HG03066 (cell line): ENCODE results near the gene SLC6A8.
"Not testable (repeated sequence)": the region's sequence is repeated elsewhere in the genome, so short reads cannot be mapped to it uniquely, and the experiment has no call there.

Source experiments
- ATAC-seq: cut with Tn5 transposase; IDR thresholded peaks from one replicate; pipeline ENCODE4 v1.9.1; 2021; ENCODE audit warnings: low read depth; ENCODE audit not compliant: unreplicated experiment

The SLC6A8 gene

DNA sequence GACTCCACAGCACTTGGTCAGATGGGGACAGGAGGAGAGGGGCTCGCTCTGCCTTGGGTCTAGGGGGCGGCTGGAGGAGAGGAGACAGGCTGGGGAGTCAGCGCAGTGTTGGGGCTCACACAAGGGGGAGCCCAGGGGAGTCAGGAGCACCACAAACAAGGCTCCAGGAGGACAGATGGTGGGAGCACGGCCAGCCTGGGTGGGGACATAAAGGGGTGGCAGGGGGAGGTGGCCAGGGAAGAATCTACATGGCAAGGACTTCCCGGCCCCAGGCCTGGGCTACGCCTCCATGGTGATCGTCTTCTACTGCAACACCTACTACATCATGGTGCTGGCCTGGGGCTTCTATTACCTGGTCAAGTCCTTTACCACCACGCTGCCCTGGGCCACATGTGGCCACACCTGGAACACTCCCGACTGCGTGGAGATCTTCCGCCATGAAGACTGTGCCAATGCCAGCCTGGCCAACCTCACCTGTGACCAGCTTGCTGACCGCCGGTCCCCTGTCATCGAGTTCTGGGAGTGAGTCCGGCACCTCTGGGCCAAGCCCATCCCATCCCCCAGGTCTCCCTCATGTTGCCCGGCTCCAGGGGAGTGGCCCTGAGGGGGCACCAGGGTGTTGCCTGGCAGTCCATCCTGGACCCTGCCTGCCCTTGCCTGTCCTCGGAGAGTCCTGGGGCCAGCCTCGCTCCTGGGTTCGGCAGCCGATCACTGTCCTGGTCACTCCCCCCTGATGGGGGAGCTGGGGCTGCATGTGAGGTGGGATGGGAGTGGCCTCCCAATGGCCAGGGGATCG, 3.5 kb downstream of the SLC6A8 start:
- not testable (repeated sequence) for ATAC-seq

- ATAC-seq, result no peak
These were observed 4.3 kb downstream of the SLC6A8 start for GRCh38 chrX:153692003-153692402.

GRCh38 chrX:153692611-153693156, 5.0 kb downstream of the SLC6A8 start:
- ATAC-seq, result no peak

DNA sequence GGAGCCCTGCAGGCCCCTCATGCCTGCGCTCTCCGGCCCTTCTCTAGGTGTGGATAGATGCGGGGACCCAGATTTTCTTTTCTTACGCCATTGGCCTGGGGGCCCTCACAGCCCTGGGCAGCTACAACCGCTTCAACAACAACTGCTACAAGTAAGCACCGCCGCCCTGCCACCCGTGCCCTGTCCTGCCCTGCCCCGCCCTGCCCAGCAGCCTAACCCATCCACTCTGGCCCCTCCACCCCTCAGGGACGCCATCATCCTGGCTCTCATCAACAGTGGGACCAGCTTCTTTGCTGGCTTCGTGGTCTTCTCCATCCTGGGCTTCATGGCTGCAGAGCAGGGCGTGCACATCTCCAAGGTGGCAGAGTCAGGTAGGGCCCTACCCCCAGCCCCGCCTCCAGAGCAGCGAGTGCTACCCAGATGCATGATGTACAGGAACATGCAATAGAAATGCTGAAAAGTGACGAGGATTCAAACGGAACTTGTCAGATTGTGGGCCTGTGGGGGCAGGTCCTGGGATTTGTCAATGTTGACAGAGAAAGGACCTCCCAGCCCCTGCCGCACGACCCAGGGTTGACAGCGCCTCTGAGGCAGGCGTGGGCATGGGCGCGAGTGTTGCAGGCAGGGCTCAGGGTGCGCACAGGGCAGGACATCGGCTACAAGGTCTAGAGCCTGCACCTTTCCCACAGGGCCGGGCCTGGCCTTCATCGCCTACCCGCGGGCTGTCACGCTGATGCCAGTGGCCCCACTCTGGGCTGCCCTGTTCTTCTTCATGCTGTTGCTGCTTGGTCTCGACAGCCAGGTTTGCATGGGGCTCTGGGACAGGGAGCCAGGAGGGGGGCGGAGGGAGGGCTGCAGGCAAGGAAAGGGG, 5.7 kb downstream of the SLC6A8 start:
- ATAC-seq, result no peak

- ATAC-seq, result not testable (repeated sequence)
These were observed 6.5 kb downstream of the SLC6A8 start for GRCh38 chrX:153694256-153694655.

DNA sequence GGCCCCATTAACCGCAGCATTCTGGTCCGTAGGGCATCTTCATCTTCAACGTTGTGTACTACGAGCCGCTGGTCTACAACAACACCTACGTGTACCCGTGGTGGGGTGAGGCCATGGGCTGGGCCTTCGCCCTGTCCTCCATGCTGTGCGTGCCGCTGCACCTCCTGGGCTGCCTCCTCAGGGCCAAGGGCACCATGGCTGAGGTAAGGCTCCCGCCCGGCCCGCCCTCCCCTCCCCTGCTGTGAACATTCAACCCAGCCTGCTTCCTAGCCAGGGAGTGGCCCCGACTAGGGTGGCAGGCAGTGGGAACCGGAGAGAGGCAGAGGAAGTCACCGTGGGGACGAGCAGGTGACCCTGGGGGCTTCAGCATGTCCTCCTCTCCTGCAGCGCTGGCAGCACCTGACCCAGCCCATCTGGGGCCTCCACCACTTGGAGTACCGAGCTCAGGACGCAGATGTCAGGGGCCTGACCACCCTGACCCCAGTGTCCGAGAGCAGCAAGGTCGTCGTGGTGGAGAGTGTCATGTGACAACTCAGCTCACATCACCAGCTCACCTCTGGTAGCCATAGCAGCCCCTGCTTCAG, 7.1 kb downstream of the SLC6A8 start:
- ATAC-seq, result no peak

GRCh38 chrX:153696100-153696499, 8.4 kb downstream of the SLC6A8 start:
- no peak for ATAC-seq

GRCh38 chrX:153696538-153696937, 8.8 kb downstream of the SLC6A8 start:
- not testable (repeated sequence) for ATAC-seq

- ATAC-seq, result not testable (repeated sequence)
These were observed 9.4 kb downstream of the SLC6A8 start for GRCh38 chrX:153696986-153697722.

- ATAC-seq, result no peak
These were observed 10.5 kb downstream of the SLC6A8 start for GRCh38 chrX:153697924-153698865.

DNA sequence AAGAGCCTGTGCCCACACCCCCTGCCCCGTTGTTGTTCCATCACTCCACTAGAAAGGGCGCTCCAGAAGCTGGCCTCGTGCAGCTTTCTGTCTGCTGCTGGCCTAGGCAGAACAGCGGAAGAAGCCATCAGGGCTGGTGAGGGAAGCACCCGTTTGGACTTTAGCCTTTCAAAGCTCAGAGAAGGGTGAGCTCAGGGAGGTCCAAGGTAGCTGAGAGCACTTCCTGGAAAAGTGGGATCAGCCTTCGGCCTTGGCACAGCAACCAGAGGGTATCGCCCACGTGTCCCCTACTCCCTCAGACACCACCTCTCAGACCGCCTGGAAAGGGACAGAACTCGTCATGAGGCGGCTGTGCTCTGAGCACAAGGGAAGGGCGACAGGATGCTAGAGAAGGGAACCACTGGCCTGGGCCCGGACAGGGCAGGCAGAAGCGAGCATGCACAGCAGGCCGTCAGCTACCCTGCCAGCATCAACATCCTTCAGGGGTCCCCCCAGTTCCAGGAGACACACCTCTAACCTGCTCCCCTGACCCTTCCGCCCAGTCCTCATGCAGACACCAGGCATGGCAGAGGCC, 11.6 kb downstream of the SLC6A8 start:
- ATAC-seq, result not testable (repeated sequence)

DNA sequence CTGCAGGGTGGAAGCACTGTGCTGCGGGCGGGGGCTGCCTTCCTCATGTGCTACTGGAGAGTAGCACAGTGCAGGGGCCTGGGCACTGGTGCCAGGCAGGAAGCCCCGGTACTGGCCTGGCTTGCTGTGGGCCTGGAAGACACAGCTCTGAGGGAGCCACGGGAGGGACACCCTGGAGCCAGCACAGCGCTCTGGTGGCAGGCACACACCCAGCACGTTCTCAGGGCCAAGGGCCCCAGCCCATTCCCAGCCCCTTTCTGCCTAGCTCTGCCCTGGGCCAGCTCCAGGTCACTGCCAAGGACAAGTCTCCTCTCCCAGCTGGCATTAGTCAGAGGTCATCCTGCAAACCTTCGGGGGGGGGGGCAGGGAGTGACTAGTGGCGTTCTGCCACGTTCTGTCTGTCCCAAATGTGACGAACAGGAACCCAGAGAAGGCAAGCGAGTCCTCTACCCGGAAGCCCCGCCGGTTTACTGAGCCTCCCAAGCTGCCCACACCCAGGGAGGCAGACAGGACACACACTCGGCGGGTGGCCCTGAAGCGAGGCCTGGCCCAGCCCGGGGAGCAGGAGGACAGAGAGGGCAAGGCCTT, 12.2 kb downstream of the SLC6A8 start:
- not testable (repeated sequence) for ATAC-seq

- no peak for ATAC-seq
These were observed 12.7 kb downstream of the SLC6A8 start for GRCh38 chrX:153700376-153700945.

GRCh38 chrX:153700967-153701366, 13.2 kb downstream of the SLC6A8 start:
- no peak for ATAC-seq

DNA sequence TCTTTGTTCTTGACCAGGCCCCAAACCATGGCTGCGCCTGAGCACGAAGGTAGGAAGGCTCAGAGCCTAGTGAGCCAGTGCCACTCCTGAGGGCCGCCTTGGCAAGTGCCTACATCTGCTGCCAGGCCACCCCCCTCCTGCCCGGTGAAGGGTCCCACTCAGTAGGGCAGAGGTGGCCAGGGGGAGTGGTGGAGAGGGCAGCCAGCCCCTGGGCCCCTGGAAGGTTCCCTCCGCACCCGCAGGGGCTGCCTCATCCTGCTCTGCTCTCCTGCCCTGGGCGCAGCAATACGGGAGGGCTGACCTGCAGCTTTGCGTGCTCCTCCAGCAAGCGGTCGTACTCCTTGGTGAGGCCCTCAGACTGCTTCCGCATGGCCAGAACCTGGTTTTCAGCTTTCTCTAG, 14.0 kb downstream of the SLC6A8 start:
- no peak for ATAC-seq

DNA sequence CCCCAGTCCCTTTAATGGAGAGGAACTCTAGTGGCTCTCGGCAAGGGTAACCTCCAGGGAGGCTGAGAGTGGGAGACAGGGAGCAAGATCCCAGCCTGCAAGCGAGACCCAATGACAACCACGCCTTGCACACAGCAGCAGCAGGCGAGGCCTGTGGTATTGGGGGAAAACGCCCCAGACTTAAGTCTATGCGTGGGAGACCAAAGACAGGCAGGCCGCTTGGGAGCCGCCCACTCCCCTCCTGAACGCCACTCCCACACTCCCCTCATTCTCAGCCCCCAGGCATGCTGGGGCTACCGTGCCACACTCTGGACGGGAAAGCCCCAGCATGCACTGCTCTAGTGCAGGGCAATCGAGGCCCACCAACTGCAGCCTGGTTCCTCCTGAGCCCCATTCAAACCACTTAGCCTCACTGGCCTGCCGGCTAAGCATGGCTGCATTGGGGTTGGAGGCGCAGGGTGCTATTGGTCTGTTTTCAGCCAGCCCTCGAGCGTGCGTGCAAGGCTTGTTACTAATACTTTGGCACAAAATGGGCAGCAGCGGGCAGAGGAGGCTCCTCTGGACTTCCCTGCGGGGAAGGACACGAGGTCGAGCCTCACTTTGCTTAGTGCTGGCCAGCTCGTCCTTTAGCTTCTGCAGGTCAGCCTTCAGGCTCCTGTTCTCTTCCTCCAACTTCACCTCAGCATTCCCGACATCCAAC, 14.8 kb downstream of the SLC6A8 start:
- no peak for ATAC-seq

- no peak for ATAC-seq
These were observed 15.3 kb downstream of the SLC6A8 start for GRCh38 chrX:153703036-153703370.
